ENCODE results near the gene SLC26A9.
"Not testable (repeated sequence)": the region's sequence is repeated elsewhere in the genome, so short reads cannot be mapped to it uniquely, and the experiment has no call there.

Gene SLC26A9

GRCh38 chr1:205924460-205924790 is 18.8 kb downstream of the SLC26A9 start:
- no peak for DNase-seq

- DNase-seq = no peak
These were observed 19.4 kb downstream of the SLC26A9 start for GRCh38 chr1:205923651-205924459.

GRCh38 chr1:205922806-205923205 is 20.4 kb downstream of the SLC26A9 start:
- no peak for DNase-seq

GRCh38 chr1:205922314-205922713 is 20.9 kb downstream of the SLC26A9 start:
- DNase-seq = no peak

- no peak for DNase-seq
These were observed 21.7 kb downstream of the SLC26A9 start for GRCh38 chr1:205921570-205921909.

- DNase-seq = no peak
These were observed 22.2 kb downstream of the SLC26A9 start for GRCh38 chr1:205920861-205921569.

GRCh38 chr1:205920159-205920558 is 23.1 kb downstream of the SLC26A9 start:
- no peak for DNase-seq

GRCh38 chr1:205918955-205919746 is 24.1 kb downstream of the SLC26A9 start:
- peak; percentile 69 to 73 for DNase-seq

- no peak for DNase-seq
These were observed 25.6 kb downstream of the SLC26A9 start for GRCh38 chr1:205917466-205918238.

- no peak for DNase-seq
These were observed 26.7 kb downstream of the SLC26A9 start for GRCh38 chr1:205916541-205916940.

- no peak for DNase-seq
These were observed 27.8 kb downstream of the SLC26A9 start for GRCh38 chr1:205915354-205915990.

- no peak for DNase-seq
These were observed 28.5 kb downstream of the SLC26A9 start for GRCh38 chr1:205914730-205915129.

GRCh38 chr1:205914155-205914507 is 29.1 kb downstream of the SLC26A9 start:
- no peak for DNase-seq

GRCh38 chr1:205913451-205914154 is 29.7 kb downstream of the SLC26A9 start:
- no peak for DNase-seq

- no peak for DNase-seq
These were observed 35.5 kb downstream of the SLC26A9 start for GRCh38 chr1:205907794-205908193.

GRCh38 chr1:205905095-205905494 is 38.2 kb downstream of the SLC26A9 start:
- not testable (repeated sequence) for DNase-seq

GRCh38 chr1:205896351-205896750 is 46.9 kb downstream of the SLC26A9 start:
- no peak for DNase-seq

GRCh38 chr1:205894119-205894518 is 49.1 kb downstream of the SLC26A9 start:
- DNase-seq = not testable (repeated sequence)

GRCh38 chr1:205892175-205892574 is 51.1 kb downstream of the SLC26A9 start:
- DNase-seq = not testable (repeated sequence)

- DNase-seq = not testable (repeated sequence)
These were observed 51.8 kb downstream of the SLC26A9 start for GRCh38 chr1:205891481-205891880.

- DNase-seq = not testable (repeated sequence)
These were observed 52.6 kb downstream of the SLC26A9 start for GRCh38 chr1:205890631-205891030.

GRCh38 chr1:205889706-205890105 is 53.5 kb downstream of the SLC26A9 start:
- not testable (repeated sequence) for DNase-seq

Data from stimulated activated CD4-positive, alpha-beta T cell treated with anti-CD3 and anti-CD28 coated beads, Interleukin-2, amount 100 ng/mL, for 48 hours (primary cell).